Gastrocnemius medialis (tissue), 4 donors: ENCODE results near the gene FLNB. TPM values are rescaled to one million over a fixed set of nuclear protein-coding genes. Genes with fewer than 3 reads are reported as not detected.
A peak's percentile ranks its signal among the peaks of the same experiment; 100 is the strongest.

Experiments
- ATAC-seq, 2 donors: fragments of 150-250 bp; one replicate each; pipeline ENCODE4 v1.9.1; 2016
- DNase-seq, 2 donors: peaks; one replicate each; pipeline ENCODE4 v3.0.0-alpha.2; 2019
- H3K27ac ChIP-seq, 4 donors: fragments of 200-600 bp; sonication (generic); 1 replicate in 1 of 4; 2 replicates in 3 of 4; pipeline ENCODE4 v1.5.1; 2016 to 2018; ENCODE audit warnings: mild to moderate bottlenecking in 2 of 4, moderate library complexity in 1 of 4
- H3K27me3 ChIP-seq, 3 donors: fragments of 200-600 bp; sonication (generic) in 2 of 3; 1 replicate in 1 of 3; 2 replicates in 2 of 3; pipeline versions ENCODE4 v1.5.1 to v1.6.0; 2016 to 2019; ENCODE audit warnings: mild to moderate bottlenecking in 1 of 3, moderate library complexity in 1 of 3
- H3K36me3 ChIP-seq, 2 donors: fragments of 200-600 bp; sonication (generic) in 1 of 2; one replicate each; pipeline ENCODE4 v1.5.1; 2017 to 2018
- H3K4me1 ChIP-seq, 2 donors: fragments of 200-600 bp; sonication (generic) in 1 of 2; one replicate each; pipeline ENCODE4 v1.5.1; 2016 to 2017; ENCODE audit warnings: mild to moderate bottlenecking in 2 of 2
- H3K4me3 ChIP-seq, 4 donors: fragments of 200-600 bp; sonication (generic) in 3 of 4; 1 replicate in 1 of 4; 2 replicates in 3 of 4; pipeline ENCODE4 v1.5.1; 2016 to 2019; ENCODE audit warnings: mild to moderate bottlenecking in 2 of 4
- H3K9me3 ChIP-seq, 3 donors: fragments of 200-600 bp; sonication (generic) in 2 of 3; 1 replicate in 1 of 3; 2 replicates in 2 of 3; pipeline ENCODE4 v1.5.1; 2016 to 2019
- CTCF ChIP-seq, 5 experiments: fragments of 450-650 bp in 3 of 5; fragments of 200-600 bp in 2 of 5; sonication (generic) in 2 of 5; IDR thresholded peaks in 4 of 5; conservative IDR thresholded peaks in 1 of 5; 1 replicate in 4 of 5; 2 replicates in 1 of 5; pipeline ENCODE4 v1.5.1; 2016 to 2019; ENCODE audit warnings: antibody characterized with exemption in 5 of 5, mild to moderate bottlenecking in 3 of 5, moderate library complexity in 3 of 5
- POLR2A ChIP-seq, 2 donors: fragments of 450-650 bp; IDR thresholded peaks; one replicate each; pipeline ENCODE4 v1.6.1; 2017; ENCODE audit warnings: antibody characterized with exemption in 2 of 2, mild to moderate bottlenecking in 2 of 2, moderate library complexity in 2 of 2
- in situ Hi-C, 4 donors: fragments of 200-750 bp; cut with MboI; loops; one replicate each; pipeline versions ENCODE4 v1.15.0 to v1.8.0; 2017; ENCODE audit warnings: low sequenced_read_pairs in 4 of 4
- intact Hi-C: fragments of 100-400 bp; cut with DNase I; formaldehyde crosslinking; loops from one replicate; pipeline ENCODE4 v1.15.1; 2023; ENCODE audit warnings: low total_unique reads
- total RNA-seq, 4 donors: library from RNA; depleted of rRNA; stranded (reverse); fragments of >200 nt; gene quantifications; one replicate each; pipeline versions ENCODE4 v1.1.0 to v1.2.3, GENCODE V29; 2016

The FLNB gene
- total RNA-seq, 4 donors from 2014 or later, result 10.9 to 21.5 (median 12.0) TPM

GRCh38 chr3:57980416-57980815 lies 27.8 kb upstream of the FLNB start:
- ATAC-seq (no peak), DNase-seq (no peak)
- Histone ChIP-seq H3K27ac (no peak overlapping the region), H3K4me1 (peaks cover 4 to 5% of the 10 kb centered on the region in 2 donors), H3K27me3 (no peaks in the 10 kb centered on the region), H3K4me3 (no peak overlapping the region), H3K36me3 (no peaks in the 10 kb centered on the region), H3K9me3 (no peaks in the 10 kb centered on the region)
- in situ Hi-C loops (no loop called here), intact Hi-C loops (no loop called here)
- TF ChIP-seq CTCF (IDR thresholded peaks at IDR 0.05 in 4 of 5, conservative IDR thresholded peaks at IDR 0.05 in 1 of 5) (no peak), POLR2A (IDR thresholded peaks at IDR 0.05) (no peak)

GRCh38 chr3:57981483-57982087 lies 26.6 kb upstream of the FLNB start:
- Histone ChIP-seq H3K4me3 (no peak overlapping the region), H3K27ac (no peak overlapping the region), H3K9me3 (no peaks in the 10 kb centered on the region), H3K36me3 (no peaks in the 10 kb centered on the region), H3K4me1 (peaks cover 4 to 5% of the 10 kb centered on the region in 2 donors), H3K27me3 (no peaks in the 10 kb centered on the region)
- in situ Hi-C loops (no loop called here), intact Hi-C loops (no loop called here)
- TF ChIP-seq POLR2A (IDR thresholded peaks at IDR 0.05) (no peak), CTCF (IDR thresholded peaks at IDR 0.05 in 4 of 5, conservative IDR thresholded peaks at IDR 0.05 in 1 of 5) (no peak)
- DNase-seq (no peak), ATAC-seq (no peak)

- no peaks in the 10 kb centered on the region for H3K36me3 ChIP-seq
- TF ChIP-seq CTCF (IDR thresholded peaks at IDR 0.05 in 4 of 5, conservative IDR thresholded peaks at IDR 0.05 in 1 of 5), result no peak
- TF ChIP-seq POLR2A (IDR thresholded peaks at IDR 0.05), result no peak
- no peaks in the 10 kb centered on the region for H3K9me3 ChIP-seq
- H3K27me3 ChIP-seq, result no peaks in the 10 kb centered on the region
- H3K27ac ChIP-seq, result no peak overlapping the region
- in situ Hi-C loops, result no loop called here
- peaks cover 4 to 5% of the 10 kb centered on the region in 2 donors for H3K4me1 ChIP-seq
- intact Hi-C loops, result no loop called here
- ATAC-seq (no peak), DNase-seq (no peak)
- no peak overlapping the region for H3K4me3 ChIP-seq
Measured at GRCh38 chr3:57982561-57983243, 25.5 kb upstream of the FLNB start.

- H3K4me1 ChIP-seq, result peaks cover 4 to 5% of the 10 kb centered on the region in 2 donors
- DNase-seq (peak; percentile 22 to 53), ATAC-seq (peak; percentile 72 to 86)
- H3K4me3 ChIP-seq, result no peak overlapping the region
- H3K36me3 ChIP-seq, result no peaks in the 10 kb centered on the region
- TF ChIP-seq POLR2A (IDR thresholded peaks at IDR 0.05) (no peak), CTCF (IDR thresholded peaks at IDR 0.05 in 4 of 5, conservative IDR thresholded peaks at IDR 0.05 in 1 of 5) (no peak)
- in situ Hi-C loops (no loop called here), intact Hi-C loops (no loop called here)
- H3K9me3 ChIP-seq, result no peaks in the 10 kb centered on the region
- peak overlapping the region in 2 of 4 donors; percentile 23 to 52 for H3K27ac ChIP-seq
- H3K27me3 ChIP-seq, result no peaks in the 10 kb centered on the region
Measured at GRCh38 chr3:57983734-57984518, 24.3 kb upstream of the FLNB start.
